HL-60 (cell line): ENCODE results near the gene TNFAIP2.

Experiments used
- CTCF ChIP-seq: IDR thresholded peaks from one replicate; pipeline ENCODE4 v1.5.1; 2011; ENCODE audit warnings: low read length, control low read depth, inconsistent platforms; ENCODE audit not compliant: insufficient read depth
- POLR2AphosphoS5 ChIP-seq: IDR thresholded peaks from 2 replicates; pipeline ENCODE4 v1.6.1; 2012; ENCODE audit warnings: low read depth

GRCh38 chr14:103089386-103090335 lies 33.6 kb upstream of the TNFAIP2 start:
- TF ChIP-seq CTCF = no peak
- no peak for TF ChIP-seq POLR2AphosphoS5
